Natural killer cell (primary cell): Measurements from ENCODE around the gene CDKAL1. TPM values are rescaled to one million over a fixed set of nuclear protein-coding genes. Genes with fewer than 3 reads are reported as not detected.

Source experiments
- ATAC-seq, 3 donors: fragments of 150-1000 bp in 2 of 3; fragments of 200-7000 bp in 1 of 3; cut with Tn5 transposase; 1 replicate in 1 of 3; 2 replicates in 2 of 3; pipeline ENCODE4 v1.10.0; 2021; ENCODE audit warnings: mild to moderate bottlenecking in 2 of 3, moderate library complexity in 2 of 3
- DNase-seq, 2 donors: peaks; one replicate each; pipeline versions ENCODE4 v3.0.0 to v3.0.0-alpha.2; 2013 to 2021; ENCODE audit warnings: mixed read lengths in 1 of 2
- H3K27ac ChIP-seq: one replicate; pipeline ENCODE4 v1.5.1; 2013; ENCODE audit warnings: mild to moderate bottlenecking, low read length
- H3K27me3 ChIP-seq: one replicate; pipeline ENCODE4 v1.6.1; 2013; ENCODE audit warnings: low read length; ENCODE audit not compliant: control insufficient read depth, insufficient read depth
- H3K36me3 ChIP-seq: one replicate; pipeline ENCODE4 v1.6.1; 2013; ENCODE audit warnings: low read length; ENCODE audit not compliant: control insufficient read depth, insufficient read depth
- H3K4me1 ChIP-seq: one replicate; pipeline ENCODE4 v1.6.1; 2013; ENCODE audit warnings: low read length; ENCODE audit not compliant: control insufficient read depth, insufficient read depth
- H3K4me3 ChIP-seq: one replicate; pipeline ENCODE4 v1.5.1; 2013; ENCODE audit warnings: low read length
- H3K9me3 ChIP-seq: one replicate; pipeline ENCODE4 v1.6.1; 2013; ENCODE audit warnings: low read length; ENCODE audit not compliant: control insufficient read depth, insufficient read depth
- H3K27ac Mint-ChIP-seq, 2 donors: one replicate each; pipeline ENCODE4 v1.8.0; 2022; ENCODE audit warnings: mild to moderate bottlenecking in 2 of 2, mixed read lengths in 2 of 2, moderate library complexity in 1 of 2
- H3K27me3 Mint-ChIP-seq, 2 donors: one replicate each; pipeline ENCODE4 v1.8.0; 2022; ENCODE audit warnings: low read depth in 2 of 2, mixed read lengths in 2 of 2
- H3K36me3 Mint-ChIP-seq: one replicate; pipeline ENCODE4 v1.8.0; 2022; ENCODE audit warnings: mixed read lengths
- H3K4me1 Mint-ChIP-seq, 2 donors: one replicate each; pipeline ENCODE4 v1.8.0; 2022; ENCODE audit warnings: mixed read lengths in 2 of 2
- H3K4me3 Mint-ChIP-seq: one replicate; pipeline ENCODE4 v1.8.0; 2022; ENCODE audit warnings: mild to moderate bottlenecking, moderate library complexity, mixed read lengths
- H3K9me3 Mint-ChIP-seq, 2 donors: one replicate each; pipeline ENCODE4 v1.8.0; 2022; ENCODE audit warnings: mixed read lengths in 2 of 2
- WGBS: methylation state at CpG from one replicate; pipeline ENCODE4 v1.1.7; 2013; ENCODE audit warnings: missing lambda C conversion rate; ENCODE audit not compliant: insufficient coverage; 5-methylcytosine and 5-hydroxymethylcytosine counted together
- intact Hi-C: fragments of 100-400 bp; cut with micrococcal nuclease; formaldehyde crosslinking; loops from one replicate; pipeline ENCODE4 v1.14.2; 2022
- total RNA-seq, 4 donors: library from RNA; stranded (reverse); fragments of 120-200 nt in 1 of 4; gene quantifications; one replicate each; pipeline versions ENCODE4 v1.2.3 to v1.2.4, GENCODE V29; 2013 to 2022
- TF ChIP-seq, protein P1 (sequence below): fragments of 200-600 bp; IDR thresholded peaks from one replicate; pipeline ENCODE4 v1.8.0; 2022; ENCODE audit warnings: antibody characterized with exemption

The CDKAL1 gene
- total RNA-seq, 3 donors from 2014 or later (not counting 1 experiment from before 2014, with no cell fraction given) = 26.0 to 32.8 (median 28.9) TPM

DNA sequence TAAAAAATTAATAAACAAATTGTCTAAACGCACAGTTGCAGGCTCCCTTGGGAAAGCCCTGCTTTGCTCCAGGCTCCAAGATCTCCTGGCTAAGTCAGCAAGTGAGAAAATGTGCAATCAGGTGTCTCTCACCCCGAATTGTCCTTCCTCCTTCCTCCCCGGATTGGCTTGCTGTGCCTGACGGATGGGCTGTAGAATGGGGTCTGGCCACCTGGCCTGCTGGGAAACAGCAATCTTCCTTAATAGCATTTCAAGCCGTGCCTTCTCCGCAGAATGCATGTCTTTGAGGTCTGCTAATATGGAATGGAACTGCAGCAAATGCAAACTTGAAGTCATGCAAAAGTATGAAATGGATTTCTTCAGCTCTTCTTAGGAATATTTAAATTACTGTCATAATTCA is 43.7 kb upstream of the CDKAL1 start:
- ATAC-seq (no peak), DNase-seq (no peak)
- Histone ChIP-seq H3K27ac (no peak overlapping the region), H3K36me3 (peaks cover 29% of the 10 kb centered on the region), H3K4me3 (no peak overlapping the region), H3K4me1 (no peaks in the 10 kb centered on the region), H3K9me3 (no peaks in the 10 kb centered on the region), H3K27me3 (no peaks in the 10 kb centered on the region)
- intact Hi-C loops = no loop called here
- Mint-ChIP-seq H3K36me3 (peaks cover 17% of the 10 kb centered on the region), H3K27me3 (no peaks in the 10 kb centered on the region), H3K27ac (no peak overlapping the region), H3K4me1 (no peaks in the 10 kb centered on the region), H3K4me3 (no peak overlapping the region), H3K9me3 (no peaks in the 10 kb centered on the region)
- WGBS = 100% methylated on average over 6 of the region's 6 CpGs
- TF ChIP-seq, protein P1, sequence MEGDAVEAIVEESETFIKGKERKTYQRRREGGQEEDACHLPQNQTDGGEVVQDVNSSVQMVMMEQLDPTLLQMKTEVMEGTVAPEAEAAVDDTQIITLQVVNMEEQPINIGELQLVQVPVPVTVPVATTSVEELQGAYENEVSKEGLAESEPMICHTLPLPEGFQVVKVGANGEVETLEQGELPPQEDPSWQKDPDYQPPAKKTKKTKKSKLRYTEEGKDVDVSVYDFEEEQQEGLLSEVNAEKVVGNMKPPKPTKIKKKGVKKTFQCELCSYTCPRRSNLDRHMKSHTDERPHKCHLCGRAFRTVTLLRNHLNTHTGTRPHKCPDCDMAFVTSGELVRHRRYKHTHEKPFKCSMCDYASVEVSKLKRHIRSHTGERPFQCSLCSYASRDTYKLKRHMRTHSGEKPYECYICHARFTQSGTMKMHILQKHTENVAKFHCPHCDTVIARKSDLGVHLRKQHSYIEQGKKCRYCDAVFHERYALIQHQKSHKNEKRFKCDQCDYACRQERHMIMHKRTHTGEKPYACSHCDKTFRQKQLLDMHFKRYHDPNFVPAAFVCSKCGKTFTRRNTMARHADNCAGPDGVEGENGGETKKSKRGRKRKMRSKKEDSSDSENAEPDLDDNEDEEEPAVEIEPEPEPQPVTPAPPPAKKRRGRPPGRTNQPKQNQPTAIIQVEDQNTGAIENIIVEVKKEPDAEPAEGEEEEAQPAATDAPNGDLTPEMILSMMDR = no peak

DNA sequence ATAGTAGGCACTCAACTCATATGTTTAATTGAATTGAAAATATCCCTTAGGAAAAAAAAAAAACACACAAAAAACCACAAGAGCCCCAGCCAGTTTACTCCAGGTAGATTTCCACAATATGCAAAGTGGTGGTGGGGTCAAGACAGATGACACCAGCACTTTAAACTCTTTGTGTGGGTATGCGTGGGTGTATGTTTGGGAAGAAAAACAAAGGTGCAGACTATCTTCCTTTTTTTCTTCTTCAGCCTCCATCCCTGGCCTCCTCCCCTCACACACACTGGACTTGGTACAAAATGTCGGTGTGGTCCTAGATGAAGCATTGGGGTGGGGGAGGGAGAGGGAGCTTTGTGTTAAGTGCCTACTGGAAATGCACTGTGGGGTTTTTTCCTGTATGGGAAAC is 42.2 kb upstream of the CDKAL1 start:
- no peaks in the 10 kb centered on the region for H3K4me1 ChIP-seq
- no peak overlapping the region for H3K27ac ChIP-seq
- H3K4me3 ChIP-seq = no peak overlapping the region
- DNase-seq (no peak), ATAC-seq (no peak)
- H3K4me3 Mint-ChIP-seq = no peak overlapping the region
- intact Hi-C loops = no loop called here
- H3K9me3 Mint-ChIP-seq = no peaks in the 10 kb centered on the region
- TF ChIP-seq, protein P1 = no peak
- H3K27me3 Mint-ChIP-seq = no peaks in the 10 kb centered on the region
- H3K36me3 Mint-ChIP-seq = peaks cover 17% of the 10 kb centered on the region
- WGBS = no CpG with 5 or more reads among the region's 2 CpGs
- H3K4me1 Mint-ChIP-seq = no peaks in the 10 kb centered on the region
- peaks cover 25% of the 10 kb centered on the region for H3K36me3 ChIP-seq
- no peak overlapping the region for H3K27ac Mint-ChIP-seq
- H3K9me3 ChIP-seq = no peaks in the 10 kb centered on the region
- H3K27me3 ChIP-seq = no peaks in the 10 kb centered on the region

DNA sequence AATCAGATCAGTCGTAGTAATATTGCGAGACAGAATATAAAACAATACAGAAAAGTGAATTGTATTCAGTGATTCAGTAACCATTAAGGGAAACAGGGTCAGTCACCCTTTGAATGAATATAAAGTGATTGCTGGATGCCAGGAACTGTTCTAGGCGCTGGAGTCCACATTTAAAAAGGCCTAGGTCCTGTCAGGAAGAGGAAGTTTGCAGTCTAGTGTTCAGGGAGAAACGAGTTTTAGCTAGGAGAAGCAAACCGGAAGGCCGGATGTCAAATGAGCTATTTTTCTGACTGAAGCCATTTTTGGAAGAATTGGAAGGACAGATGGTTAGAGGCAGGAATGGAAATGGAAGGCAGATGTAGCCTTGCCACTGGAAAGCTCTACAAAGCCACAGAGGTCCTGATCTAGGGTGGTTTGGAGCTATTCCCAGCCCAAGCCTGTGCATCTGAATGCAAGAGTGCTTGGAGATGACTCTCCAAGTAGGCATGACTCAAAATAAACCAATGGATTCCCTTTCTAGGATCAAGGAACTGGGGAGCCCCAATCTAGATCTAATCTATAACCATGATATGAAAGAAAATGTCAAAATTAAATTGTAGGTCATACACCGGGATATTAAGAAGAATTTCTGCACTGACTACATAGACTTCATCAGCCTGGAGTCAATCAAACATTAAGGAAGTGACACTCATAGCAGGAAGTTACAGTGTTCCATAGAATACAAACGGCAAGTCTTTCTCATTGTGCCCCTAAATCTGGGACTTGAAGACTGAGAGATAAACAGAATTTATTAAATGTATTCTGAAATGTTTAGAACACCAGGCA is 36.8 kb upstream of the CDKAL1 start:
- H3K27me3 ChIP-seq = no peaks in the 10 kb centered on the region
- DNase-seq (no peak), ATAC-seq (no peak)
- no peaks in the 10 kb centered on the region for H3K9me3 ChIP-seq
- no peaks in the 10 kb centered on the region for H3K27me3 Mint-ChIP-seq
- H3K36me3 ChIP-seq = no peaks in the 10 kb centered on the region
- WGBS = 86% methylated on average over 8 of the region's 8 CpGs
- H3K4me1 Mint-ChIP-seq = no peaks in the 10 kb centered on the region
- H3K4me1 ChIP-seq = no peaks in the 10 kb centered on the region
- H3K9me3 Mint-ChIP-seq = no peaks in the 10 kb centered on the region
- no peak overlapping the region for H3K27ac ChIP-seq
- H3K36me3 Mint-ChIP-seq = no peaks in the 10 kb centered on the region
- TF ChIP-seq, protein P1 = no peak
- H3K4me3 Mint-ChIP-seq = no peak overlapping the region
- no peak overlapping the region for H3K4me3 ChIP-seq
- H3K27ac Mint-ChIP-seq = no peak overlapping the region
- intact Hi-C loops = no loop called here

DNA sequence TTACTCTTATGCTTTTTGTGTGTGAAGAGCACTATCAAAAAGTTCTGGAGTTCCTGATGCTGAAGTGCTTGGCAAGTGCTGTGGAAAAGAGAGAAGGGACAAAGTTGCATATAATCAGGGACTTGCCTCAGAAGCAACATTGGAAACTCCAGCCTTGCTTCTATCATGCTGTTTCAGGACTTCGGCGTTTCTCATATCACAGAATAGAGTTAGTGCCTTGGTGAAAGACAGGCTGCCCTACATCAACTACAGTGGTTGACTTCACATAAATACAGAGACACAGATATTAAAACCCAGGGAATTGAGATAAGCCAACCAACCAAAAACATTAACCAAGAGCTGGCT is 36.2 kb upstream of the CDKAL1 start:
- no peaks in the 10 kb centered on the region for H3K27me3 ChIP-seq
- WGBS = 95% methylated on average over 2 of the region's 2 CpGs
- no peaks in the 10 kb centered on the region for H3K36me3 Mint-ChIP-seq
- H3K27ac Mint-ChIP-seq = no peak overlapping the region
- no peaks in the 10 kb centered on the region for H3K9me3 ChIP-seq
- ATAC-seq (no peak), DNase-seq (no peak)
- intact Hi-C loops = no loop called here
- no peaks in the 10 kb centered on the region for H3K9me3 Mint-ChIP-seq
- no peaks in the 10 kb centered on the region for H3K4me1 ChIP-seq
- H3K27me3 Mint-ChIP-seq = no peaks in the 10 kb centered on the region
- no peak overlapping the region for H3K4me3 Mint-ChIP-seq
- H3K4me1 Mint-ChIP-seq = no peaks in the 10 kb centered on the region
- no peak overlapping the region for H3K4me3 ChIP-seq
- H3K27ac ChIP-seq = no peak overlapping the region
- TF ChIP-seq, protein P1 = no peak
- no peaks in the 10 kb centered on the region for H3K36me3 ChIP-seq
